Ramos (cell line): ENCODE data around the gene MPHOSPH9.
"Not testable (repeated sequence)": the region's sequence is repeated elsewhere in the genome, so short reads cannot be mapped to it uniquely, and the experiment has no call there.

Experiments
- in situ Hi-C: fragments of 300-500 bp; cut with MboI; formaldehyde crosslinking; loops from one replicate; pipeline ENCODE4 v1.14.3; 2022; ENCODE audit warnings: low sequenced_read_pairs; ENCODE audit not compliant: unreplicated experiment

Gene MPHOSPH9

DNA sequence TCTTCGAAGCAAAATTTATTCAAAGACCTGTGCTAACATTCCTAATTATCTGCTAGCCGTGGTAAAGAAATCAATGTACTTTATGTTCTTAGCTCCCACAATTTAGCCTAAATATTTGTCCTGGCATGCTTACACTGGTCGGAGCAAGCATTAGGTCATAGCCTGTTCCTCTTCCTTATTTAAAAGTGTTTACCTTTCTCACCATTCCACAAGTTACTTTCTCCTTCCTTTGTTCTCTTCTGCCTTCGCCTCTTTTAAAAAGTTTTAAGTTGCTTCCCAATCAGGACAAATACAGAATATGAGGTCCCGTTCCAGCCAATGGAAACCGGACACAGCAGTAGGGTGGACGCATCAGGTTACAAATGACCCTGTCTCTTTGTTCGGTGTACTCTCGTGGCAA is 27.1 kb upstream of the MPHOSPH9 start:
- in situ Hi-C loops: loop anchor here (10.0 kb wide), 1 partner anchor 335 kb away; no protein-coding TSS in a partner anchor

DNA sequence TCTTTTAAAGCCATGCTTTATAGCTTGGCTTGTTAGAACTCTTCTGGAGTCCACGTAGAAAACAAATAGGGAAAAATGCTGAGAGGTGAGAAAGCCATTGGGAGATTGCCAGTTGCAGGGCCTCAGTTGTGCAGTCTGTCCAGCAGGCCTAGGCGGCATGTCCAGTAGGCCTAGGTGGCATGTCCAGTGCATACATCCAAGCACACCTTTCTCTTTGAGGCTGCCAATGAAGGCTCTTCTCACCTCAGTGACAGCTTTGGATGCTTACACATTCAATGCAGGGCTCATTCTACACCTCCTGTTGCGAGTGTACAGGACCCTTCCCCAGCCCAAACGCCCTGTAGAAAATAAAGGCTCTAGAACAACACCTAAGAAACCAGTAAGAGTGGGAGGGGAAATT is 25.7 kb upstream of the MPHOSPH9 start:
- in situ Hi-C loops: no loop called here

DNA sequence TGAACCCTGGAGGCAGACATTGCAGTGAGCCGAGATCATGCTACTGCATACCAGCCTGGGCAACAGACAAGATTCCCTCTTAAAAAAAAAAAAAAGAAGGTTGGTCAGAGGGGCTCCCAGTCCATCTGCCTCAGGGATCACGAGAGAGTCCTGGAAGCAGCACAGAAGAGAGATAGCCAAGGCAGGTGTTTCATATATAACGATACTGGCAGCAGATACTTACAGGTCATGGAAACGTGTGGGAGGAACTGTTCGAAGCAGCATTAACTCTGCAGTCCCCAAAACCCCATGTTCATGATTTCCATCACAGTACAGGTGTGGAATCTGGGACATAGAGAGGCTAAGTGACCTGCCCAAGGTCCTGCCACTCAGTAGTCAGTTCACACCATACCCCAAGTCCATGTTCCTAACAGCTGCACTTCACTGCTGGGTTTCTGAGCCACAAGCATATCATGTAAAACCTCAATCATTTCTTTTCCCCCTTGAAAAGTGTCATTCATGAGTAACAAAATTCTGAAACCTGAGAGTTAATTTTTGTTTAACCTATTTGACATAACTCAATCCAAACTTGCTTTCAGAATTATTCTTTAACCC is 22.0 kb upstream of the MPHOSPH9 start:
- in situ Hi-C loops: no loop called here

- in situ Hi-C loops: no loop called here
These were observed 20.9 kb upstream of the MPHOSPH9 start for GRCh38 chr12:123253641-123254459.

DNA sequence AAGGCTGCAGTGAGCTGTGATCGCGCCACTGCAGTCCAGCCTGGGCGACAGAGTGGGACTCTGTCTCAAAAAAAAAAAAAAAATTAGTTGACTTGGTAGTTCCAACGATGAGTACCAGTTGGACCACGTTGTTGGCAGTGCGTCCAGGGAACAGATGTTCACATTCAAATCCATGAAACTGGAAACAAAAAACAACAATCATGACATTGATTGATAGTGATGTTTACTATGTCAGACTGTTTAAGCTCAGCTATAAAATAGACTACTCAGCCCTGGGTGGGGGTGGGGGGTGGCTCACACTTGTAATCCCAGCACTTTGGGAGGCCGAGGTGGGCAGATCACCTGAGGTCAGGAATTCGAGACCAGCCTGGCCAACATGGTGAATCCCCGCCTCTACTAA is 19.4 kb upstream of the MPHOSPH9 start:
- in situ Hi-C loops: not testable (repeated sequence)

DNA sequence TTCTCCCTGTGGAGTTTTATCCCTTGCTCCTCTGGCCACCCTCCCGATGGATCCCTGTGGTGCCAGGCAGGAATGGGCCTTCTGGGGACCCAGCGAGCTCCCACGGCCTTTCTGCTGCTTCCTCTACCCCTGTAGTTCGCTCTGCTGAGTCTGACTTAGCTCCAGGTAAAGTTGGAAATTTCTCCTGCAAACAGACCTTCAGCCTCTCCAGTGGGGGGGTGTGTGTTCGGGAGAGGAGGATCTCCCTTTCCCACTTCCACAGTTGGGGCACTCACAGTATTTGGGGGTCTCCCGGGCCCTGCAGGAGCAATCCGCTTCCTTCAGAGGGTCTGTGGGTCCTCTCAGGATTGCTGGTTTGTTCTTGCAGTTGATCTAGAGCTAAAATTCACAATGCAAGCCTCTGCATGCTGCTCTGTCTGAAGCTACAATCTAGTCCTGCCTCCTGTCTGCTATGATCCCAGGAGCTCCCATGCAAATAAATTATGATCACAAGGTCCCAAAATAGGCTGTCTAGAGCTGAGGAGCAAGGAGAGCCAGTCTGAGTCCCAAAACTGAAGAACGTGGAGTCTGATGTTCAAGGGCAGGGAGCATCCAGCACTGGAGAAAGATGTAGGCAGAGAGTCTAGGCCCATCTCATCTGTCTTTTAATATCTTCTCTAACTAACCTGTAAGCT is 18.6 kb upstream of the MPHOSPH9 start:
- in situ Hi-C loops: no loop called here

DNA sequence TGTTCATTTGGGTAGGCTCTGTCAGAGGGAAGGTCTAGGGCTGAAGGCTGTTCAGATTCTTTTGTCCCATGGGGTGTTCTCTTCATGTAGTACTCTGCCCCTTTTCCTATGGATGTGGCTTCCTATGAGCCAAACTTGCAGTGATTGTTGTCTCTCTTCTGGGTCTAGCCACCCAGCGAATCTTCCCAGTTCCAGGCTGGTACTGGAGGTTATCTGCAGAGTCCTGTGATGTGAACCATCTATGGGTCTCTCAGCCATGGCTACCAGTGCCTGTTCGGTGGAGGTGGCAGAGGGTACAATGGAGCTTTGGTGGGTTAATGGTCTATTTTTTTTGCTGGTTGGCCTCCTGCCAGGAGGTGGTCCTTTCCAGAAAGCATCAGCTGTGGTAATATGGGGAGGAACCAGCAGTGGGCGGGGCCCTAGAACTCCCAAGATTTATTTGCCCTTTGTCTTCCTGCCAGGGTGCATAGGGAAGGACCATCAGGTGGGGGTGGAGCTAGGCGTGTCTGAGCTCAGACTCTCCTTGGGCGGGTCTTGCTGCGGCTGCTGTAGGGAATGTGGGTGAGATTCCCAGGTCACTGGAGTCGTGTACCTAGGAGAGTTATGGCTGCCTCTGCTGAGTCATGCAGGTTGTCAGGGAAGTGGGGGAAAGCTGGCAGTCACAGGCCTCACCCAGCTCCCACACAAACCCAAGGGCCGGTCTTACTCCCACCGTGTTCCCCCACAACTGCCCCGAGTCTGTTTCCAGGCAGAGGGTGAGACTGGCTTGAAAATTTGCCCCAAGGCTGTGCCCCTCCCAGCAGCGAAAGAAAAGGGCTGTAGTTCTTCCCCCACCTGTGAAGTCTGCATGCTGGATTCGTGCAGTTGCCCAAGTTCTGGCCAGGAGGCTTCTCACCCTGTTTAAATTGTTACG is 17.8 kb upstream of the MPHOSPH9 start:
- in situ Hi-C loops: no loop called here

DNA sequence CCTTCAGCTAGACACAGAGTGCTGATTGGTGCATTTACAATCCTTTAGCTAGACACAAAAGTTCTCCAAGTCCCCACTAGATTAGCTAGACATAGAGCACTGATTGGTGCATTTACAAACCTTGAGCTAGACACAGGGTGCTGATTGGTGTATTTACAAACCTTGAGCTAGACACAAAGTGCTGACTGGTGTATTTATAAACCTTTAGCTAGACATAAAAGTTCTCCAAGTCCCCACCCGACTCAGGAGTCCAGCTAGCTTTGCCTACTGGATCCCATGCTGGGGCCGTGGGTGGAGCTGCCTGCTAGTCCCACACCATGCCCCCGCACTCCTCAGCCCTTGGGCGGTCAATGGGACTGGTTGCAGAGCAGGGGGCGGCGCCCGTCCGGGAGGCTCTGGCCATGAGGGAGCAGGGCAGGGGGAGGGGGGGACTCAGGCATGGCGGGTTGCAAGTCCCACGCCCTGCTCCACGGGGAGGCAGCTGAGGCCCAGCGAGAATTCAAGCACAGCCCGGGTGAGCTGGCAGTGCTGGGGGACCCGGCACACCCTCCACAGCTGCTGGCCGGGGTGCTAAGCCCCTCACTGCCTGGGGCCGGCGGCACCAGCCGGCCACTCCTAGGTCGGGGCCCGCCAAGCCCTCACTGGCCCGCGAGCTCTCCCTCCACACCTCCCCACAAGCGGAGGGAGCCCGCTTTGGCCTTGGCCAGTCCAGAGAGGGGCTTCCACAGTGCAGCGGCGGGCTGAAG is 16.2 kb upstream of the MPHOSPH9 start:
- in situ Hi-C loops: loop anchor here (25.0 kb wide), 1 partner anchor 387 kb away; no protein-coding TSS in a partner anchor

- in situ Hi-C loops: loop anchor here (25.0 kb wide), 1 partner anchor 386 kb away; no protein-coding TSS in a partner anchor
These were observed 15.2 kb upstream of the MPHOSPH9 start for GRCh38 chr12:123248129-123248528.

DNA sequence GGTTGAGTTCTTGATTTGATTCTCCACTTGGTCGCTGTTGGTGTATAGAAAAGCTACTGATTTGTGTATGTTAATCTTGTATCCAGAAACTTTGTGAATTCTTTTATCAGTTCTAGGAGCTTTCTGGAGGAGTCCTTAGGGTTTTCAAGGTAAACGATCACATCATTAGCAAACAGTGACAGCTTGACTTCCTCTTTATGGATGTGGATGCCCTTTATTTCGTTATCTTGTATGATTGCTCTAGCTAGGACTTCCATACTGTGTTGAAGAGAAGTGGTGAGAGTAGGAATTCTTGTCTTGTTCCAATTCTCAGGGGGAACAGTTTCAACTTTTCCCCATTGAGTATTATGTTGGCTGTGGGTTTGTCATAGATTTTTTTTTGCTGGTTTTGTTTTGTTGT is 12.7 kb upstream of the MPHOSPH9 start:
- in situ Hi-C loops: loop anchor here (25.0 kb wide), 1 partner anchor 383 kb away; no protein-coding TSS in a partner anchor

DNA sequence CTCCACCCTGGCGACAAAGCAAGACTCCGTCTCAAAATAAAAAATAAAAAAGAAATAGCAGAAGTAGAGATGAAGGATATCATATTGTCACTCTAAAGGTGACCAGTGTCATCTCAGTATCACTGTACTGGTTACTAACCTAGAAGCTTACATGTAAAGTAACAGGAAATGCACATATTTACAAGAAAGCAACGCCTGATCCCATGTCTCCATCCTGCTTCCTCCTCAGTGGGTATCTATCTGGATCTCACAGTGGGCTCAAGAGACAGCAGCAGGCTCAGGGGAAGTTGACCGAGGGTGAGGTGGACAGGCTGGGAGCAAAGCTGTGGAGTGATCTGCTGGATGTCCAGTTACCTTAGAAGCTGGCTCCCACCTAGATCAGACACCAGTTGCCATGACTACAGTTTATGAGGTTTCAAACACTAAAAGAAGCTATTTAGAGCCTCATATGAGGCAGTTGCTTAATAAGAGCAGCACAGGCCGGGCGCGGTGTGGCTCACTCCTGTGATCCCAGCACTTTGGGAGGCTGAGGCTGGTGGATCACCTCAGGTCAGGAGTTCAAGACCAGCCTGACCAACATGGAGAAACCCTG is 10.8 kb upstream of the MPHOSPH9 start:
- in situ Hi-C loops: loop anchor here (25.0 kb wide), 1 partner anchor 381 kb away; no protein-coding TSS in a partner anchor

DNA sequence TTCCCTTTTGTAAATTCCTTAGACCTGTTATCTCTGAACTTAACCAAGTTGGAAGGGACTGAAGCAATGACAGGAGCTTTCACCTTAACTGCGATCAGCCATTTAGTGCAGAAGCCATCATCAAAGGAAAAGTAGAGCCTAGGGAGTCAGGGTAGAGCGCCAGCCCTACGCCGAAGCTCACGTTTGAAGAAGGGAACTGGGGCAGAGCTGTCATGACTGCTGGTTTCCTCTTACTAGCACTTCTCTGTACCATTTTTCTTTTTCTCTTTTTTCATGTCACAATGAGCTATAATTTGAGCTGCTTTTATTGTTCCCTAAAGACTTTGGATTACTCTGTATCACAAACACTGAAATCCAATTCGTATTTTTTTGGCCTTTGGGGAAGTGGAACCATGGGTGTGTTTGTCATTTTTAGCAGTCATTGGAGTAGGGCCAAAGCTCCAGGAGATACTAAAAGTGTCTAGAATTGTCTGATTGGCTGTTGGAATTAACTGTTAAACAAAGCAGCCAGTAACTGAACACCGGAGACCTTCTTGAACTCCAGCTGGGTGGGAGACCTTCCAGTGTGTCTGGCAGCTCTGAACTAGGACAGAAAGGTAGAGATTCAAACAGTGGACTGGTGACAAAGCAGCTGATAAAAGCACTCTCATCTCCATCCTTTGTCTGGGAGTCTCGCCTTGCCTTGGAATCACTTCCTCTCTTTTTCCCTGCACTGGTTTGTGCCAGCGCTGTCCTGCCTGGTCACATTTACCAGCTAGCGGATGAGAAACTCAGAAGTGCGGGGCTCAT is 9.4 kb upstream of the MPHOSPH9 start:
- in situ Hi-C loops: loop anchor here (25.0 kb wide), 1 partner anchor 380 kb away; no protein-coding TSS in a partner anchor

GRCh38 chr12:123238961-123239360 is 6.0 kb upstream of the MPHOSPH9 start:
- in situ Hi-C loops: loop anchor here (25.0 kb wide), 1 partner anchor 377 kb away; no protein-coding TSS in a partner anchor

DNA sequence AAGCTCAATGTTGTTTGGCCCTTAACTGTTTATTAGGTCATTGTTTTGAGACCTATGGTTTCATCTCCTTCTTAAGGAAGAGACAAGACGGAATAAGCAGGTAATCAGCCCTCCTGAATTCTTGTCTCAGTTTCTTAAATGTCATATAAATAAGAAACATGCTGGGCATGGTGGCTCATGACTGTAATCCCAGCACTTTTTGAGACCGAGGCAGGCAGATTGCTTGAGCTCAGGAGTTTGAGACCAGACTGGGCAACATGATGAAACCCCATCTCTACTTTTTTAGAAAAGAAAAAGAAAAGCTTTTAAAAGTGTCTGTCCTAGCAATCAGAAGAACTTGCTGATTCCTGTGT is 5.4 kb upstream of the MPHOSPH9 start:
- in situ Hi-C loops: loop anchor here (25.0 kb wide), 1 partner anchor 376 kb away; no protein-coding TSS in a partner anchor

DNA sequence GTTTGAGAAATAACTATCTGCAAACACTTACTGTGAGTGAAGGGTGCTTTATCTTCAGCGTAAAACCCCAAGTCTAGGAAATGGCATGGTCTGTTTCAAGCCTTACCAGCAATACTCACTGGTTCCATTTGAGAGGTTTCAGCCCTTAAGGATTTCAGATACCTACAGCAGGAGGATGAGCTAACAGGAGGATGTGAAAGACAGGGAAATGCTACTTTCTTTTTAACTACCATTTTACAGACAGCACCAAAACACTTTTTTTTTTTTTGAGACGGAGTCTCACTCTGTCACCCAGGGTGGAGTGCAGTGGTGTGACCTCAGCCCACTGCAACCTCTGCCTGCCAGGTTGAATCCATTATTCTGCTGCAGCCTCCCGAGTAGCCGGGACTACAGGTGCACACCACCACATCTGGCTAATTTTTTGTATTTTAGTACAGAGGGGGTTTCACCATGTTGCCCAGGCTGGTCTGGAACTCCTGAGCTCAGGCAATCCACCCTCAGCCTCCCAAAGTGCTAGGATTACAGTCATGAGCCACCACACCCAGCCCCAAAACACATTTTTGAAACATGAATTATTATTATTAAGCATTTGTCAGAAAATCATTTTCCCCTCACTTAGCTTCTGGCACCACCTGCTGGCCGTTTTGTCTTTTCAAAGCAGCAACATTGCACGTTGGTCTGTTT is 4.8 kb upstream of the MPHOSPH9 start:
- in situ Hi-C loops: loop anchor here (25.0 kb wide), 1 partner anchor 375 kb away; no protein-coding TSS in a partner anchor

DNA sequence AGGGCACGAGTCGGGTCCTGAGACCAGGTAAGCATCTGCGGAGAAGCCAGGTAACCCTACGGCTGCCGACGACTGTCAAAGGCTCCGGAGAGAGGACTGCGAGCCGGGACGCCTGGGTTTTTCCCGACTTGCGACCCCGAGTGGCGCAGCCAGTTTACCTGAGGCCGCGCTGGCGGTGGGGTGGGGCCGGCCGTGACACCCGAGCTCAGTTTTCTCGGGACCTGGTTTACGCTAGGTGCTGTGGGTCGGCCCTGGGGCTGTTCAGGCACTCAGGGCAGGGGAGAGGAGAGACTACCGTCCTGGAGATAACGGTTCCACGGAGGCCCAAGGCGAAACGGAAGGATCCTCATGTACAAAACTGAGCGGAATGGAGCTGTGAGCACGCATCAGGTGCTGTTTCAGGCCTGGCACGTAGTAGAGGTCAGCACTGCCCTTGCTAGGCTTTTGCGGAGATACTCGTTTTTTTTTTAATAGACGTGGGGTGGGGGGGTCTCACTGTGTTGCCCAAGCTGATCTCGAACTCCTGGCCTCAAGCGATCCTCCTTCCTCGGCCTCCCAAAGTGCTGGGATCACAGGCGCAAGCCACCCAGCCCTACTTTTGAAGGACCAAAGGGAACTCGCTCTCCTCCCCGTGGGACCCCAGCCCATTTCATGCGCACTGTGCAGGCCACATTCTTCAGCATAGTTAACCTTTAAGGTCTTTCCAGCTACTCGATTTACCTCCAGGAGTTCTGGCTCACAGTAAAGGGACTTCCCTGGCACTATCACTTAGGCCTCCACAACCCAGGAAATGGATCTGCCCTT is 766 bp upstream of the MPHOSPH9 start:
- in situ Hi-C loops: loop anchor here (25.0 kb wide), 1 partner anchor 371 kb away; no protein-coding TSS in a partner anchor

DNA sequence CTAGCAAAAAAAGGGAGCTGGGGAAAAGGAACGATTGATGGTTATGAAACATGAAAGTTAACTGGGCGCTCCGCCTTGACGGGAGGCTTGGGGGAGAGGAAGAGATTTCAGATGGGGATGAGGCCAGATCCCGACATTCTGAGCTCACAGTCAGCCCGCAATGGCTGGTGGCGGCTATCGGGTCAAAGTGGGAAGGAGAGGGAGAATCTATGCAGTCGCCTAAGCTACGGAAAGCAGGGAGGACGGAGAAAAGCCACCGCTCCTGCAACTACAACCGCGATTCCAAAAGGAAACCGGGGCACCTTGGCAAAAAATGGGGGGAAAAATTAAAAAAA is 502 bp downstream of the MPHOSPH9 start:
- in situ Hi-C loops: loop anchor here (25.0 kb wide), 1 partner anchor 370 kb away; no protein-coding TSS in a partner anchor
